ENCODE measurements around the gene GLOD5. TPM values are rescaled to one million over a fixed set of nuclear protein-coding genes. Genes with fewer than 3 reads are reported as not detected.

GLOD5 gene
- total and polyA plus RNA-seq, 4 donors, result 5.3 TPM; not detected in 3

Other genes starting within 250 kb of the GLOD5 start
- 10 to 100 TPM; 12.6 to 15.4 TPM for gene EBP, start 239.9 kb upstream of the GLOD5 start, total RNA-seq
- gene EBP, start 239.9 kb upstream of the GLOD5 start, polyA plus RNA-seq, result 10 to 100 TPM; 21.7 to 32.7 TPM
- gene TBC1D25, start 222.0 kb upstream of the GLOD5 start, total RNA-seq, result 10 to 100 TPM; 15.2 to 16.7 TPM
- 1 to 10 TPM; 4.6 to 8.4 TPM for gene TBC1D25, start 222.0 kb upstream of the GLOD5 start, polyA plus RNA-seq
- 100 to 1,000 TPM; 194 to 285 TPM for gene RBM3, start 187.3 kb upstream of the GLOD5 start, total RNA-seq
- gene RBM3, start 187.3 kb upstream of the GLOD5 start, polyA plus RNA-seq, result 100 to 1,000 TPM; 128 to 299 TPM
- gene WDR13, start 164.3 kb upstream of the GLOD5 start, total RNA-seq, result 100 to 1,000 TPM; 110 to 112 TPM
- 100 to 1,000 TPM; 103 to 337 TPM for gene WDR13, start 164.3 kb upstream of the GLOD5 start, polyA plus RNA-seq
- 10 to 100 TPM; 12.4 to 19.9 TPM for gene WAS, start 77.9 kb upstream of the GLOD5 start, total RNA-seq
- 1 to 10 TPM in 1 of 2 donors, under 1 TPM in 1; 0.90 to 9.6 TPM for gene WAS, start 77.9 kb upstream of the GLOD5 start, polyA plus RNA-seq
- 1 to 10 TPM; 2.6 to 3.0 TPM for gene SUV39H1, start 65.0 kb upstream of the GLOD5 start, total RNA-seq
- gene SUV39H1, start 65.0 kb upstream of the GLOD5 start, polyA plus RNA-seq, result 1 to 10 TPM in 1 of 2 donors, under 1 TPM in 1; 0.88 to 3.2 TPM
- under 1 TPM in 1 of 2 donors, not detected in 1; 0.57 TPM for gene GATA1, start 24.8 kb downstream of the GLOD5 start, total RNA-seq
- gene GATA1, start 24.8 kb downstream of the GLOD5 start, polyA plus RNA-seq, result not detected
- gene HDAC6, start 40.3 kb downstream of the GLOD5 start, total RNA-seq, result 10 to 100 TPM; 77.6 to 89.4 TPM
- gene HDAC6, start 40.3 kb downstream of the GLOD5 start, polyA plus RNA-seq, result 100 to 1,000 TPM in 1 of 2 donors, 10 to 100 TPM in 1; 28.0 to 229 TPM
- gene ERAS, start 64.8 kb downstream of the GLOD5 start, total RNA-seq, result not detected
- gene ERAS, start 64.8 kb downstream of the GLOD5 start, polyA plus RNA-seq, result under 1 TPM in 1 of 2 donors, not detected in 1; 0.69 TPM
- gene PCSK1N, start 73.9 kb downstream of the GLOD5 start, total RNA-seq, result under 1 TPM in 1 of 2 donors, not detected in 1; 0.45 TPM
- gene PCSK1N, start 73.9 kb downstream of the GLOD5 start, polyA plus RNA-seq, result under 1 TPM; 0.43 to 0.88 TPM
- gene TIMM17B, start 136.0 kb downstream of the GLOD5 start, total RNA-seq, result 10 to 100 TPM; 26.2 TPM
- 10 to 100 TPM; 38.6 to 44.5 TPM for gene TIMM17B, start 136.0 kb downstream of the GLOD5 start, polyA plus RNA-seq
- 10 to 100 TPM; 48.8 to 49.3 TPM for gene PQBP1, start 136.2 kb downstream of the GLOD5 start, total RNA-seq
- gene PQBP1, start 136.2 kb downstream of the GLOD5 start, polyA plus RNA-seq, result 100 to 1,000 TPM in 1 of 2 donors, 10 to 100 TPM in 1; 75.0 to 112 TPM
- gene SLC35A2, start 149.9 kb downstream of the GLOD5 start, total RNA-seq, result 10 to 100 TPM; 14.2 to 18.3 TPM
- gene SLC35A2, start 149.9 kb downstream of the GLOD5 start, polyA plus RNA-seq, result 10 to 100 TPM in 1 of 2 donors, 1 to 10 TPM in 1; 5.0 to 18.6 TPM
- gene PIM2, start 157.3 kb downstream of the GLOD5 start, total RNA-seq, result 1 to 10 TPM; 8.1 to 9.2 TPM
- gene PIM2, start 157.3 kb downstream of the GLOD5 start, polyA plus RNA-seq, result 1 to 10 TPM; 3.6 to 5.1 TPM
- 10 to 100 TPM; 37.4 to 47.5 TPM for gene OTUD5, start 195.9 kb downstream of the GLOD5 start, total RNA-seq
- 10 to 100 TPM; 26.4 to 50.6 TPM for gene OTUD5, start 195.9 kb downstream of the GLOD5 start, polyA plus RNA-seq
- 1 to 10 TPM; 3.4 to 4.8 TPM for gene KCND1, start 210.1 kb downstream of the GLOD5 start, total RNA-seq
- 1 to 10 TPM in 1 of 2 donors, under 1 TPM in 1; 0.88 to 2.8 TPM for gene KCND1, start 210.1 kb downstream of the GLOD5 start, polyA plus RNA-seq
- gene GRIPAP1, start 240.5 kb downstream of the GLOD5 start, total RNA-seq, result 10 to 100 TPM; 46.1 to 53.7 TPM
- 10 to 100 TPM; 17.3 to 37.2 TPM for gene GRIPAP1, start 240.5 kb downstream of the GLOD5 start, polyA plus RNA-seq